ENCODE measurements around the gene TMEM178B.

DNA sequence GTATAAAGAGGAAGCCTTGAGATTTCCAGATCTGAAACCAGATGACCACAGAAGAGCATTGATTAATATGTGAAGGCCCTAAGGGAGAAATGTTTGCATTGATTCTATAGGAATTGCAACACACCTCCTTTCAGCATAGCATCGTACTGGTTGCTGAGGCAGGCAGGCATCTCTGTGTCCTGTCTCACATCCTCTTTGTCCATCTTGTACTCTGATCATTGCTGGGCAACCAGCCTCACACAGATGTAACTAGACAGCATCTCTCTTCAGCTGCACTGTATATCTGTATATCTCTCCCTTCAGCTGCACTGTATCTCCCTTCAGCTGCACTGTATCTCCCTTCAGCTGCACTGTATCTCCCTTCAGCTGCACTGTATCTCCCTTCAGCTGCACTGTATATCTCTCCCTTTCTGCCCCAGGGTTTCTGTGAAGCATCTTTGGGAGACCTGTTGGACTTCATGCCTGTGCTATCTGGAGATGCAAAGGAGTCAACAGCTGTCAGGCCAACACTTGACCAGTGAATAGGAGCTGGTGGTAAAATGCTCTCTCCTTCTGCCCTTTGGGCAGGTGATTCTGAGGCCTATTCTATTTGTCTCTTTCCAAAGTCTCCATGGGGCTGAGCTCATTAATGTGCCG is 40.3 kb downstream of the TMEM178B start:
- TF ChIP-seq, protein P1, sequence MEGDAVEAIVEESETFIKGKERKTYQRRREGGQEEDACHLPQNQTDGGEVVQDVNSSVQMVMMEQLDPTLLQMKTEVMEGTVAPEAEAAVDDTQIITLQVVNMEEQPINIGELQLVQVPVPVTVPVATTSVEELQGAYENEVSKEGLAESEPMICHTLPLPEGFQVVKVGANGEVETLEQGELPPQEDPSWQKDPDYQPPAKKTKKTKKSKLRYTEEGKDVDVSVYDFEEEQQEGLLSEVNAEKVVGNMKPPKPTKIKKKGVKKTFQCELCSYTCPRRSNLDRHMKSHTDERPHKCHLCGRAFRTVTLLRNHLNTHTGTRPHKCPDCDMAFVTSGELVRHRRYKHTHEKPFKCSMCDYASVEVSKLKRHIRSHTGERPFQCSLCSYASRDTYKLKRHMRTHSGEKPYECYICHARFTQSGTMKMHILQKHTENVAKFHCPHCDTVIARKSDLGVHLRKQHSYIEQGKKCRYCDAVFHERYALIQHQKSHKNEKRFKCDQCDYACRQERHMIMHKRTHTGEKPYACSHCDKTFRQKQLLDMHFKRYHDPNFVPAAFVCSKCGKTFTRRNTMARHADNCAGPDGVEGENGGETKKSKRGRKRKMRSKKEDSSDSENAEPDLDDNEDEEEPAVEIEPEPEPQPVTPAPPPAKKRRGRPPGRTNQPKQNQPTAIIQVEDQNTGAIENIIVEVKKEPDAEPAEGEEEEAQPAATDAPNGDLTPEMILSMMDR (IDR thresholded peaks at IDR 0.05): no peak
- TF ChIP-seq POLR2A (IDR thresholded peaks at IDR 0.05): no peak

Data from lower leg skin (tissue), 3 donors.